ENCODE measurements around the gene TAF4B.
"Not testable (repeated sequence)": the region's sequence is repeated elsewhere in the genome, so short reads cannot be mapped to it uniquely, and the experiment has no call there.

The TAF4B gene

DNA sequence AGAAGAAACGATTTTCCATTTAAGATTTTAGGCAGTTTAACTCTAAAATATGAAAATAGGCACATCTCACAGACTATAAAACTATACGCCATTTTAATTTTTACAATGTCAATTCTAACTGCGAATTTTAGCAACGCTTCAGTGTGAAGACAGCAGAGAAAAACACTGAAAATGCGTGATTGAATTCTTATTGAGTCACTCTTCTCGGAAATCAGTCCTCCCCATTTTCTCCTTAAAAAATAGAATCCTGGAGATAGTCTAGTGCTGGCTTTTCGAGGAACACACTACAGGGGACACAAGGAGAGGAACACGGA is 373 bp upstream of the TAF4B start:
- peak overlapping the region; percentile 95 for H3K4me3 Mint-ChIP-seq
- no peaks in the 10 kb centered on the region for H3K36me3 Mint-ChIP-seq
- peak overlapping the region; percentile 96 for H3K27ac Mint-ChIP-seq
- H3K4me1 Mint-ChIP-seq, result peaks cover 33% of the 10 kb centered on the region
- H3K9me3 Mint-ChIP-seq, result no peaks in the 10 kb centered on the region
- H3K27me3 Mint-ChIP-seq, result no peaks in the 10 kb centered on the region
- no peak for ATAC-seq

- Mint-ChIP-seq H3K4me3 (peak overlapping the region; percentile 95), H3K9me3 (no peaks in the 10 kb centered on the region), H3K27ac (peak overlapping the region; percentile 96), H3K27me3 (no peaks in the 10 kb centered on the region), H3K36me3 (peaks cover 9% of the 10 kb centered on the region), H3K4me1 (peaks cover 33% of the 10 kb centered on the region)
- ATAC-seq, result no peak
Observed at GRCh38 chr18:26227051-26227670, 916 bp downstream of the TAF4B start.

DNA sequence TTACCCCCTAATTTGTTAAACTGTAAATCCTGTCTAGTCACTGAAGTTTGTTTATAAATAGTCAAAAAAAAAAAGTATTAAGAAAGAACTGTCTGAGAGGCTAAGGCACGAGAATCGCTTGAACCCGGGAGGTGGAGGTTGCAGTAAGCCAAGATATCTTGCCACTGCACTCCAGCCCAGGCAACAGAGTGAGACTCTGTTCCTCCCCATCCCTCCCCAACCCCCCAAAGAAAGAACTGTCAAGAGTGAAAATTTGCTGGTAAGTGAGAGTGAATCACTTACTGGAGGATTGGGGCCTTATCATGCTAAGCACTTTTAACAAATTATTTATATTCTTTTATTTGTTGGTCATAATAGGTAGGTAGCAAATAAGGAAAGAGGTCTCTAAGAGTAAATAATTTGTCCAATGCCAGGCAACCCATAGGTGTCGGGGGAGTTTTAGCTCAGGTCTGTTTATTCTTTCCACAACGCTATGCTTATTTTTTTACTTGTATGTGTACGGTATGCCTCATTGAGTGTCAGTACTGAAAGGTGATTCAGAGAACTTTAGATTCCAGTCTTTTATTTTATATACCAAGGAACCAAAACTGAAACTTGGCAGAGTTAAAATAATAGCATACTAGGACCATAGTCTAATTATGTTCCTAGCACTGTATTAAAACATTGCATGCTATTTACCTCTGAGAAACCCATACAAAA is 2.5 kb downstream of the TAF4B start:
- Mint-ChIP-seq H3K27ac (peak overlapping the region; percentile 96), H3K4me3 (peak overlapping the region; percentile 95)

DNA sequence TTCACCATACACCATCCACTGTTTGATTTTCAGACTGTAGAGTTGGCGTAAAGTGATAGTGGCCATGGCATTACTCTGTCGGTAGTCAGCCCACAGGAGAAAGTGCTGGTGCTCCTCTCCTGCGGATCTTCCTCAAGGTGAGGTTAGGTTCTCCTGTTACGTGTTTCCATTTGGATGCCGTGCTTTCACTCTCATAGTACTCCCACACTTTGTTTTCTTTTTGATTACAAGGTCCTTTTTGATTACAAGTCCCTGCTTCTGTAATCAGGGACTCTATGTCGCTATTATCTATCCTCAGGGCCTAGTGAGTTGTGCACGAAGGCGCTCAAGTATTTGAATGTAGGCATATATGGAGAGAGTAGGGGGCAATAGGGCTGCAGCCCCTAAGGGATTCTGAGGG is 4.3 kb downstream of the TAF4B start:
- Mint-ChIP-seq H3K27ac (no peak overlapping the region), H3K27me3 (no peaks in the 10 kb centered on the region), H3K36me3 (peaks cover 10% of the 10 kb centered on the region), H3K4me1 (peaks cover 48% of the 10 kb centered on the region), H3K9me3 (no peaks in the 10 kb centered on the region), H3K4me3 (no peak overlapping the region)
- ATAC-seq, result no peak

More for the DNA sequence above, 2.5 kb downstream of the TAF4B start:
- peaks cover 44% of the 10 kb centered on the region for H3K4me1 Mint-ChIP-seq
- no peaks in the 10 kb centered on the region for H3K27me3 Mint-ChIP-seq
- ATAC-seq, result no peak
- peaks cover 10% of the 10 kb centered on the region for H3K36me3 Mint-ChIP-seq
- H3K9me3 Mint-ChIP-seq, result no peaks in the 10 kb centered on the region

GRCh38 chr18:26233208-26233607 is 7.0 kb downstream of the TAF4B start:
- Mint-ChIP-seq H3K36me3 (peaks cover 10% of the 10 kb centered on the region), H3K4me3 (no peak overlapping the region), H3K27ac (no peak overlapping the region), H3K27me3 (no peaks in the 10 kb centered on the region), H3K9me3 (no peaks in the 10 kb centered on the region), H3K4me1 (peaks cover 42% of the 10 kb centered on the region)
- no peak for ATAC-seq

DNA sequence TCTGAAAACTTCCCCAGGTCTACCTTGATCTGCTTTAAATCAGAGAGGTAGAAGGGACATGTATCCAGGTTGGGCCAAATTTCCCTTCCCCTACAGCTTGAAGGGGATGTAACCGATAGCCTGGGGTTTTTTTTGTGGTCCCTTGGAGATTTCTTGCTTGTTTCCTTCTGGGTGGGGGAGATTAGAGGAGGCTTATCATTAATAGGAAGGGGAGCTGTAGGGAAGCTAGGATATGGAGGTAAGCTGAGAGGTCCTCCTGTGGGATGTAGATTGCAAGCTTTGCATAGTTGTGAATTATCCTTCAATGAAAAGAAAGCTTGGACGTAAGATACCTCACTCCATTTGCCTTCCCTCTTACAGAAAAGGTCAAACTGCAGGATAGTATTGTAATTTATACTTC is 11.1 kb downstream of the TAF4B start:
- Mint-ChIP-seq H3K36me3 (peaks cover 16% of the 10 kb centered on the region), H3K4me1 (peaks cover 44% of the 10 kb centered on the region)
- H3K27ac Mint-ChIP-seq, result not testable (repeated sequence)

GRCh38 chr18:26238718-26239117 is 12.5 kb downstream of the TAF4B start:
- H3K27ac Mint-ChIP-seq, result not testable (repeated sequence)
- peaks cover 28% of the 10 kb centered on the region for H3K36me3 Mint-ChIP-seq

More for the DNA sequence above, 11.1 kb downstream of the TAF4B start:
- H3K9me3 Mint-ChIP-seq, H3K27me3 Mint-ChIP-seq, ATAC-seq, H3K4me3 Mint-ChIP-seq: not testable (repeated sequence)

GRCh38 chr18:26242392-26242791 is 16.1 kb downstream of the TAF4B start:
- H3K27me3 Mint-ChIP-seq, ATAC-seq, H3K27ac Mint-ChIP-seq, H3K4me3 Mint-ChIP-seq: not testable (repeated sequence)
- Mint-ChIP-seq H3K9me3 (peaks cover 21% of the 10 kb centered on the region), H3K4me1 (peaks cover 29% of the 10 kb centered on the region), H3K36me3 (peaks cover 41% of the 10 kb centered on the region)

More at GRCh38 chr18:26238718-26239117, 12.5 kb downstream of the TAF4B start:
- ATAC-seq, H3K27me3 Mint-ChIP-seq, H3K4me3 Mint-ChIP-seq: not testable (repeated sequence)
- Mint-ChIP-seq H3K4me1 (peaks cover 38% of the 10 kb centered on the region), H3K9me3 (peaks cover 17% of the 10 kb centered on the region)

GRCh38 chr18:26245434-26245833 is 19.2 kb downstream of the TAF4B start:
- not testable (repeated sequence) for H3K4me3 Mint-ChIP-seq, H3K27me3 Mint-ChIP-seq, H3K27ac Mint-ChIP-seq, ATAC-seq
- Mint-ChIP-seq H3K9me3 (peaks cover 21% of the 10 kb centered on the region), H3K4me1 (peaks cover 24% of the 10 kb centered on the region), H3K36me3 (peaks cover 41% of the 10 kb centered on the region)

DNA sequence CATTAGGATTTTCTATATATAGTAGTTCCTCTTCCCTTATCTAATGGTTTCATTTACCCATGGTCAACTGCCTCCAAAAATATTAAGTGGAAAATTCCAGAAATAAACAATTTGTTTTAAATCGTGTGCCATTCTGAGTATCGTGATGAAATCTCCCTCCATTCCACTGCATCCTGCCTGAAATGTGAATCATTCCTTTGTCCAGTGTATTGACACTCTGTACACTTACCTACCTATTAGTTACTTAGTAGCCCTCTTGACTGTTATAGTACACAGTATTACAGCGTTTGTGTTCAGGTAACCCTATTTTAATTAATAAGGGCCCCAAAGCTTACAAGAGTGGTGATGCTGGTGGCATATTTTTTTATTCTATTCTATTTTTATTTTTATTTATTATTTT is 26.2 kb downstream of the TAF4B start:
- H3K4me1 Mint-ChIP-seq, result peaks cover 43% of the 10 kb centered on the region
- H3K36me3 Mint-ChIP-seq, result no peaks in the 10 kb centered on the region
- H3K27me3 Mint-ChIP-seq, result no peaks in the 10 kb centered on the region
- no peaks in the 10 kb centered on the region for H3K9me3 Mint-ChIP-seq
- no peak for ATAC-seq
- H3K27ac Mint-ChIP-seq, result no peak overlapping the region
- no peak overlapping the region for H3K4me3 Mint-ChIP-seq

- Mint-ChIP-seq H3K4me1 (peaks cover 47% of the 10 kb centered on the region), H3K27ac (peak overlapping the region; percentile 42)
- not testable (repeated sequence) for H3K27me3 Mint-ChIP-seq, H3K9me3 Mint-ChIP-seq, H3K36me3 Mint-ChIP-seq, H3K4me3 Mint-ChIP-seq
- ATAC-seq, result peak; percentile 56
Observed at GRCh38 chr18:26254808-26255207, 28.6 kb downstream of the TAF4B start.

- Mint-ChIP-seq H3K27me3 (no peaks in the 10 kb centered on the region), H3K4me1 (peaks cover 49% of the 10 kb centered on the region), H3K9me3 (no peaks in the 10 kb centered on the region), H3K36me3 (peaks cover 7% of the 10 kb centered on the region), H3K27ac (peak overlapping the region; percentile 42), H3K4me3 (peak overlapping the region; percentile 67)
- ATAC-seq, result peak; percentile 81
Observed at GRCh38 chr18:26255695-26256622, 29.7 kb downstream of the TAF4B start.

- Mint-ChIP-seq H3K27me3 (no peaks in the 10 kb centered on the region), H3K36me3 (peaks cover 14% of the 10 kb centered on the region), H3K4me3 (no peak overlapping the region), H3K27ac (no peak overlapping the region), H3K4me1 (peaks cover 43% of the 10 kb centered on the region), H3K9me3 (no peaks in the 10 kb centered on the region)
- no peak for ATAC-seq
Observed at GRCh38 chr18:26258711-26259110, 32.5 kb downstream of the TAF4B start.

GRCh38 chr18:26259416-26259815 is 33.2 kb downstream of the TAF4B start:
- H3K9me3 Mint-ChIP-seq, H3K4me3 Mint-ChIP-seq, ATAC-seq, H3K27ac Mint-ChIP-seq, H3K27me3 Mint-ChIP-seq: not testable (repeated sequence)
- peaks cover 43% of the 10 kb centered on the region for H3K4me1 Mint-ChIP-seq
- H3K36me3 Mint-ChIP-seq, result peaks cover 14% of the 10 kb centered on the region

DNA sequence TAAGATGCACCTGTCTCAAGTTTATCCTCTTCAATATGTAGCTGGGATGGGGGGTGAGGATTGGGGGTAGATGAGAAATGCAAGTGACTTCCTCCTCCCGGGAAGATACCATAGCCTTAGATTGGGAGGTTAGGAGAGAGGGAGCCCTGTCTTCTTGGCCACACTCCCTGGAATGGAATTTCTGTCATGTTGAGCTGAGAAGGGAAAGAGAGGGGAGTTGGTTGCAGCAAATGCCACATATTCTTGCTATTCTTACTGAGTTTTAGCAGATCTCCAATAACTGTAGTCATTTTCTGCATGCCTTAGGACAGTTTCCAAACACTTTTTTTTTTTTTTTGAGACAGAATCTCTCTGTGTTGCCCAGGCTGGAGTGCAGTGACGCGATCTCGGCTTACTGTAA is 35.9 kb downstream of the TAF4B start:
- Mint-ChIP-seq H3K27ac (no peak overlapping the region), H3K9me3 (no peaks in the 10 kb centered on the region), H3K4me1 (peaks cover 20% of the 10 kb centered on the region), H3K4me3 (no peak overlapping the region), H3K36me3 (peaks cover 14% of the 10 kb centered on the region), H3K27me3 (no peaks in the 10 kb centered on the region)
- ATAC-seq, result no peak

Measured in stimulated activated memory B cell treated with anti-CD40 and anti-IgM and Interleukin-4, amounts not matched to agents 10 μg/mL and 1 μg/mL and 100 μg/mL, for 72 hours (primary cell).